HG03196 (cell line): Measurements from ENCODE around the gene SMIM36.
"Not testable (repeated sequence)": the region's sequence is repeated elsewhere in the genome, so short reads cannot be mapped to it uniquely, and the experiment has no call there.

Experiments used
- ATAC-seq: cut with Tn5 transposase; IDR thresholded peaks from one replicate; pipeline ENCODE4 v1.9.1; 2021; ENCODE audit not compliant: unreplicated experiment

The SMIM36 gene

GRCh38 chr17:55436224-55437158, 74.8 kb downstream of the SMIM36 start:
- peak; percentile 14 for ATAC-seq

GRCh38 chr17:55435408-55435807, 75.8 kb downstream of the SMIM36 start:
- no peak for ATAC-seq

GRCh38 chr17:55434721-55435120, 76.5 kb downstream of the SMIM36 start:
- ATAC-seq = no peak

- no peak for ATAC-seq
These were observed 77.4 kb downstream of the SMIM36 start for GRCh38 chr17:55433629-55434422.

- ATAC-seq = no peak
These were observed 78.1 kb downstream of the SMIM36 start for GRCh38 chr17:55433029-55433628.

- ATAC-seq = no peak
These were observed 78.8 kb downstream of the SMIM36 start for GRCh38 chr17:55432358-55433028.

GRCh38 chr17:55431914-55432313, 79.3 kb downstream of the SMIM36 start:
- ATAC-seq = not testable (repeated sequence)

- ATAC-seq = no peak
These were observed 80.5 kb downstream of the SMIM36 start for GRCh38 chr17:55430541-55431288.

GRCh38 chr17:55427587-55427882, 83.7 kb downstream of the SMIM36 start:
- ATAC-seq = no peak

- ATAC-seq = no peak
These were observed 84.2 kb downstream of the SMIM36 start for GRCh38 chr17:55426851-55427586.

- ATAC-seq = no peak
These were observed 86.2 kb downstream of the SMIM36 start for GRCh38 chr17:55424893-55425540.

- ATAC-seq = no peak
These were observed 87.7 kb downstream of the SMIM36 start for GRCh38 chr17:55423535-55423934.

GRCh38 chr17:55422828-55423164, 88.5 kb downstream of the SMIM36 start:
- ATAC-seq = not testable (repeated sequence)

GRCh38 chr17:55421179-55421934, 89.9 kb downstream of the SMIM36 start, which contains the start of gene MMD:
Gene MMD (minus strand): TSS chr17:55421835. CDS start chr17:55421695, 140 bp downstream.
- ATAC-seq = peak; percentile 8

GRCh38 chr17:55420776-55421178, 90.5 kb downstream of the SMIM36 start:
- ATAC-seq = no peak

GRCh38 chr17:55420067-55420775, 91.0 kb downstream of the SMIM36 start:
- peak; percentile 31 for ATAC-seq

- ATAC-seq = no peak
These were observed 92.6 kb downstream of the SMIM36 start for GRCh38 chr17:55418369-55419268.
